OCI-LY7 (cell line): Measurements from ENCODE around the gene ZBTB3. TPM values are rescaled to one million over a fixed set of nuclear protein-coding genes. Genes with fewer than 3 reads are reported as not detected.

ENCODE experiments used
- BruUV-seq: library from RNA; stranded (reverse); fragments of 400-500 nt; replicated peaks from 2 replicates; lab custom pipeline; 2021; lab: Mats Ljungman, UMichigan
- CTCF ChIA-PET: fragments of 300-600 bp; sonication (Branson Sonifier 250); formaldehyde crosslinking; loops from one replicate; lab custom pipeline; 2022; ENCODE audit warnings: antibody characterized with exemption; ENCODE audit not compliant: unreplicated experiment; lab: Charles Lee
- POLR2A ChIA-PET: fragments of 300-600 bp; sonication (Branson Sonifier 250); formaldehyde crosslinking; loops from one replicate; lab custom pipeline; 2022; ENCODE audit warnings: antibody characterized with exemption; lab: Charles Lee
- DNase-seq: peaks from one replicate; pipeline ENCODE4 v3.0.0-alpha.2; 2015; ENCODE audit warnings: low spot score
- H2AFZ ChIP-seq: fragments of 200-600 bp; sonication (generic), shearing (Covaris generic); 2 replicates; pipeline ENCODE4 v1.6.1; 2014; ENCODE audit warnings: mild to moderate bottlenecking, antibody characterized with exemption, low read length, moderate library complexity
- H3K27ac ChIP-seq: fragments of 200-600 bp; sonication (generic); 2 replicates; pipeline ENCODE4 v1.5.1; 2014; ENCODE audit warnings: mixed run types, low read depth, mild to moderate bottlenecking, moderate library complexity, low read length, inconsistent platforms; ENCODE audit not compliant: poor library complexity, severe bottlenecking
- H3K36me3 ChIP-seq: fragments of 200-600 bp; sonication (generic); 2 replicates; pipeline ENCODE4 v1.6.1; 2014; ENCODE audit warnings: mild to moderate bottlenecking, antibody characterized with exemption, low read length, moderate library complexity, mixed read lengths; ENCODE audit not compliant: insufficient read depth
- H3K4me1 ChIP-seq: fragments of 200-600 bp; sonication (generic); 2 replicates; pipeline ENCODE4 v1.5.1; 2014; ENCODE audit warnings: mild to moderate bottlenecking, low read length; ENCODE audit not compliant: insufficient read depth, poor library complexity, severe bottlenecking
- H3K4me2 ChIP-seq: fragments of 200-600 bp; sonication (generic); 2 replicates; pipeline ENCODE4 v1.6.1; 2014; ENCODE audit warnings: mild to moderate bottlenecking, low read length
- H3K4me3 ChIP-seq: fragments of 200-600 bp; sonication (generic); 2 replicates; pipeline ENCODE4 v1.5.1; 2014; ENCODE audit warnings: mild to moderate bottlenecking, low read depth, low read length; ENCODE audit not compliant: poor library complexity, severe bottlenecking
- H3K79me2 ChIP-seq: fragments of 200-600 bp; sonication (generic); 2 replicates; pipeline ENCODE4 v1.6.1; 2016; ENCODE audit warnings: low read depth, mild to moderate bottlenecking, low read length, moderate library complexity, mixed read lengths; ENCODE audit not compliant: insufficient read depth
- H3K9me2 ChIP-seq: fragments of 200-600 bp; sonication (generic); 2 replicates; pipeline ENCODE4 v1.6.1; 2016; ENCODE audit warnings: mild to moderate bottlenecking, low read length, mixed read lengths; ENCODE audit not compliant: insufficient read depth
- H3K9me3 ChIP-seq: fragments of 200-600 bp; sonication (generic); 2 replicates; pipeline ENCODE4 v1.6.1; 2014; ENCODE audit warnings: mild to moderate bottlenecking, mixed run types, low read length, mixed read lengths
- H4K20me1 ChIP-seq: fragments of 200-600 bp; sonication (generic); 2 replicates; pipeline ENCODE4 v1.6.1; 2014; ENCODE audit warnings: mild to moderate bottlenecking, antibody characterized with exemption, low read length, moderate library complexity, mixed read lengths; ENCODE audit not compliant: insufficient read depth
- CTCF ChIP-seq: fragments of 200-600 bp; sonication (generic); conservative IDR thresholded peaks from 2 replicates; pipeline ENCODE4 v1.5.1; 2014; ENCODE audit warnings: mild to moderate bottlenecking, antibody characterized with exemption, low read length, moderate library complexity, mixed read lengths
- EZH2phosphoT487 ChIP-seq: fragments of 200-600 bp; sonication (generic); IDR thresholded peaks from 2 replicates; pipeline ENCODE4 v1.6.1; 2018; ENCODE audit warnings: low read depth, borderline replicate concordance, mild to moderate bottlenecking, mixed run types, antibody characterized with exemption, low read length, moderate library complexity, mixed read lengths
- intact Hi-C: fragments of 100-400 bp; cut with micrococcal nuclease; formaldehyde crosslinking; loops from one replicate; pipeline ENCODE4 v1.10.0; 2022; ENCODE audit not compliant: unreplicated experiment
- total RNA-seq, 2 experiments: library from RNA; depleted of rRNA in 1 of 2; stranded (reverse); fragments of >200 nt in 1 of 2; shearing (Covaris generic) in 1 of 2; gene quantifications; 2 replicates each; pipeline ENCODE4 v1.2.3, GENCODE V29; 2014 to 2022

Gene ZBTB3
- total RNA-seq, 2 experiments from 2014 or later, result 11.3 to 11.8 TPM

- Histone ChIP-seq H4K20me1 (no peaks in the 10 kb centered on the region), H3K79me2 (no peaks in the 10 kb centered on the region), H2AFZ (peak overlapping the region; percentile 44; the same call in 1 of the 2 replicates), H3K27ac (peak overlapping the region; percentile 73), H3K4me3 (peak overlapping the region; percentile 65), H3K4me2 (peak overlapping the region; percentile 83), H3K9me3 (no peaks in the 10 kb centered on the region), H3K36me3 (peaks cover 96% of the 10 kb centered on the region), H3K9me2 (no peaks in the 10 kb centered on the region), H3K4me1 (peaks cover 57% of the 10 kb centered on the region)
- no peak for TF ChIP-seq CTCF
- no peak for TF ChIP-seq EZH2phosphoT487
- ChIA-PET POLR2A (interaction anchor here (0.6 to 1.3 kb wide), 4 partner anchors 18 to 44 kb away, joined by 3 to 6 read pairs (median 4); partner anchors contain the start of genes C11orf98, CSKMT and HNRNPUL2), CTCF (no interaction called here)
- no TSS peak for BruUV-seq
- peak; percentile 91 for DNase-seq
- intact Hi-C loops, result no loop called here
These were observed 44.5 kb downstream of the ZBTB3 start for GRCh38 chr11:62709247-62710000.

- intact Hi-C loops, result no loop called here
- TF ChIP-seq EZH2phosphoT487 (no peak), CTCF (no peak)
- DNase-seq, result no peak
- ChIA-PET CTCF (no interaction called here), POLR2A (interaction anchor here (0.6 to 1.6 kb wide), 6 partner anchors 19 to 66 kb away, joined by 3 to 6 read pairs (median 4); partner anchors contain the start of genes C11orf98, CSKMT, HNRNPUL2 and TTC9C)
- Histone ChIP-seq H3K9me2 (no peaks in the 10 kb centered on the region), H3K4me3 (peak overlapping the region; percentile 65), H3K36me3 (peaks cover 93% of the 10 kb centered on the region), H3K4me1 (peaks cover 56% of the 10 kb centered on the region), H3K9me3 (no peaks in the 10 kb centered on the region), H3K27ac (peak overlapping the region; percentile 73), H3K79me2 (no peaks in the 10 kb centered on the region), H4K20me1 (no peaks in the 10 kb centered on the region), H2AFZ (peak overlapping the region; percentile 44; the same call in 1 of the 2 replicates), H3K4me2 (peak overlapping the region; percentile 83)
- no TSS peak for BruUV-seq
These were observed 45.2 kb downstream of the ZBTB3 start for GRCh38 chr11:62708793-62709192.

- ChIA-PET CTCF (no interaction called here), POLR2A (interaction anchor here (0.5 to 1.6 kb wide), 5 partner anchors 11 to 65 kb away, joined by 3 to 6 read pairs (median 4); partner anchors contain the start of genes C11orf98, CSKMT, HNRNPUL2 and TTC9C)
- Histone ChIP-seq H3K4me2 (peak overlapping the region; percentile 83), H2AFZ (no peak overlapping the region), H4K20me1 (no peaks in the 10 kb centered on the region), H3K9me2 (no peaks in the 10 kb centered on the region), H3K4me1 (peaks cover 52% of the 10 kb centered on the region), H3K79me2 (no peaks in the 10 kb centered on the region), H3K4me3 (peak overlapping the region; percentile 65), H3K27ac (peak overlapping the region; percentile 73), H3K9me3 (no peaks in the 10 kb centered on the region), H3K36me3 (peaks cover 93% of the 10 kb centered on the region)
- no peak for TF ChIP-seq EZH2phosphoT487
- TF ChIP-seq CTCF, result no peak
- BruUV-seq, result no TSS peak
- no peak for DNase-seq
- intact Hi-C loops, result no loop called here
These were observed 45.6 kb downstream of the ZBTB3 start for GRCh38 chr11:62708392-62708791.
